Kidney tubule cell (primary cell): ENCODE results near the gene SPDYE8.
"Not testable (repeated sequence)": the region's sequence is repeated elsewhere in the genome, so short reads cannot be mapped to it uniquely, and the experiment has no call there.

Experiments used
- DNase-seq: peaks from one replicate; pipeline ENCODE4 v3.0.0-alpha.2; 2018; ENCODE audit warnings: low spot score

SPDYE8 gene, protein sequence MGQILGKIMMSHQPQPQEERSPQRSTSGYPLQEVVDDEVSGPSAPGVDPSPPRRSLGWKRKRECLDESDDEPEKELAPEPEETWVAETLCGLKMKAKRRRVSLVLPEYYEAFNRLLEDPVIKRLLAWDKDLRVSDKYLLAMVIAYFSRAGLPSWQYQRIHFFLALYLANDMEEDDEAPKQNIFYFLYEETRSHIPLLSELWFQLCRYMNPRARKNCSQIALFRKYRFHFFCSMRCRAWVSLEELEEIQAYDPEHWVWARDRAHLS

DNA sequence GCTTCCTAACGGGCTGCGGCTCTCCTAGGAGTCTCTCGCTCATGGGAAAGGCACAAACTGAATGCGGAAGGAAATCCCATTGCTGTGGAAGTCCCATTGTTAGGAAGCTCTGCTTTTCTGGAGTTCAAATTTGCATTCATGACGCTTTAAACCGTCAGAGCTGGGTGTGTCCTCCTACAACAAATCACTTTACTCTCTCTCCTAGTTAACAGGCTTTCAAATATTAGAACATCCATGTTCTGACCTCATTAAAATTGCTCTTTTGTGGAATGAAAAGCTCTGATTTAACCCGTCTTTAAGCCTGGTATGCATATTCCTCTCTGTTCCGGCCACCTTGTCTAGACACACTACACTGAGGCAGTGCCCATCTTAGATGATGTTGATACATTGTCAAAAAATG, at the start of gene SPDYE8:
SPDYE8 (minus strand) TSS at position 101 of the 400 bp plus-strand sequence. CDS start 1,800 bp downstream, outside the sequence.
- not testable (repeated sequence) for DNase-seq

GRCh38 chr7:73057811-73058210, 28.2 kb upstream of the SPDYE8 start, which contains the start of gene SPDYE11:
TSS of gene SPDYE11 (minus strand) at chr7:73057911. CDS start at chr7:73056111, 1,800 bp downstream.
- not testable (repeated sequence) for DNase-seq

- DNase-seq, result not testable (repeated sequence)
Observed at GRCh38 chr7:73006491-73006890, 23.1 kb downstream of the SPDYE8 start.

DNA sequence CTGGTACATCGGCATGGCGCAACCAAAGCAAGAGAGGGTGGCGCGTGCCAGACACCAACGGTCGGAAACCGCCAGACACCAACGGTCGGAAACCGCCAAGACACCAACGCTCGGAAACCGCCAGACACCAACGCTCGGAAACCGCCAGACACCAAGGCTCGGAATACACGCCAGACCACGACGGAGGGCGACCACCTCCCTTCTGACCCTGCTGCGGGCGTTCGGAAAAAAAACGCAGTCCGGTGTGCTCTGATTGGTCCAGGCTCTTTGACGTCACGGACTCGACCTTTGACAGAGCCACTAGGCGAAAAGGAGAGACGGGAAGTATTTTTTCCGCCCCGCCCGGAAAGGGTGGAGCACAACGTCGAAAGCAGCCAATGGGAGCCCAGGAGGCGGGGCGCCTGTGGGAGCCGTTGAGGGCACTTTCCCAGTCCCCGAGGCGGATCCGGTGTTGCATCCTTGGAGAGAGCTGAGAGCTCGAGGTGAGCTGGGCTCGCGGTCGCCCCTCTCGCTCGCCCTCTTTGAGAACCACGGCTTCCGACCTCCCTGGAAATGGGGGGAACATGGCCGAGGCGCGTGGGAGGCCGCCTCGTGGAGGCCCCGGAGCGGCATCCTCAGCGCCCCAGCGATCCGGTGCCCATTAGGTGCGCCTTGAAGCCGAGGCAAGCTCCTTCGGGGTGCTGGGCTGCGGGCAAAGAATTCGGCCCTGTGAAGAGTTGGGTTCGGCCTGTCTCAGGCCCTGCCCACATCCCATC, 23.7 kb downstream of the SPDYE8 start:
- not testable (repeated sequence) for DNase-seq

GRCh38 chr7:73005356-73005692, 24.2 kb downstream of the SPDYE8 start:
- not testable (repeated sequence) for DNase-seq

GRCh38 chr7:72997887-72998468, 31.6 kb downstream of the SPDYE8 start:
- DNase-seq, result not testable (repeated sequence)

DNA sequence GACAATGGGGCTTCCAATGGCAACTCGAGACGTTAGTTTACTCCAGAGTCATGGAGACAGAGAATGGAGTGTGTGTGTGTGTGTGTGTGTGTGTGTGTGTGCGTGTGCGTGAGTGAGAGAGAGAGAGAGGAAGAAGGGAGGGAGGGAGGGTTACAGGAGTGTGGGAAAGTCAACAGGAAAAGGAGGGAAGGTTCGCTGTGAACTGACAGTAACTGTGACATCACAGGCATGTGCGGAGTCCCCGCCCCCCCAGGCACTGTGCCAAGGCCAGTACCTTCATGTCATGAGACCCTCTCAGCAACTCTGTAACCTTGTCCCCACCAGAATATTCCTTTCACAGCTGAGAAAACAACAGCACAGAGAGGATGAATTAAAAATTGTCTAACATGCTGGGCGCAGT, 32.1 kb downstream of the SPDYE8 start:
- not testable (repeated sequence) for DNase-seq

DNA sequence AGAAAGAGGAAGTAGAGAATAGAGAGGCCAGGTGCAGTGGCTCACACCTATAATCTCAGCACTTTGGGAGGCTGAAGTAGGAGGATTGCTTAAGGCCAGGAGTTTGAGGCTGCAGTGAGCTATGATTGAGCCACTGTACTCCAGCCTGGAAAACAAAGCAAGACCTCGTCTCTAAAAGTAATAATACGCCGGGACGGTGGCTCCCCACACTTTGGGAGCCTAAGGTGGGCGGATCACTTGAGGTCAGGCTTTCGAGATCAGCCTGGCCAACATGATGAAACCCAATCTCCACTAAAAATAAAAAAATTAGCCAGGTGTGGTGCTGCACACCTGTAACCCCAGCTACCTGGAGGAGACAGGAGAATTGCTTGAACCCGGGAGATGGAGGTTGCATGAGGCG, 34.1 kb downstream of the SPDYE8 start:
- not testable (repeated sequence) for DNase-seq

DNA sequence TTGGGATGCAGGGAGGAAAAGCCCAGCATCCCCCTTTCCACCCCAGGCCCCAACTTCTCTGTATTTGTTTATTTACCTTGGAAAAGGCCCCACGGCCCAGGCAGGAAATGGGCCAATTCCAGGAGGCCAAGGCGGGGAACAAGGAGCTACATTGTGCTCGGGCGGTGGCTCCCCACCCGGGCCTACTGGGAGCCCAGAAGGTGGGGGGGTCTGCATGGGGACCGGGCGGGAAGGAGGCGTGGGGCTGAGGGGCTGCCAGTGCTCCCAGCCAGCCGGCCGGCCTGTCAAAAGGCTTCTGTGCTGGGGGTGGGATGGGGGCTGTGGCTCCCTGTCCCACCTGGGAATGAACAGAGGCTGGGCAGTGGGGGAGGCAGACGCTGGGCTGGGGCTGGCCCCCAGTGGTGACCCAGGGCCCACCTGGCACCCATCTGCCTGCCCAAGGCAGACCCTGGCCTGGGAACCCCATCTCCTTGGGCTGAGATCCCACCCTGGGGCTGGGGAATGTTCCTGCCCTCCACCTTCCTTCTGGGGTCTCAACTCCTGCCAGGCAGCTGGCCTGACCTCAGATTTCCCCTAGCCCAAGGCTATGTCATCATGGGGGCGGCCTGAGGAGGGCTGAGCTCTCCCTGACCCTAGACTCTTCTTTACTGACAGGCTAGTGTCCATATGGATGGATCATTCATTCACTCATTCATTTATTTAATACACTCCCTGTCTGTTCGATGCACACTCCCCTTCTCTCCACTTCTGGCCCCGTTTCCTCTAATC, 39.2 kb downstream of the SPDYE8 start:
- not testable (repeated sequence) for DNase-seq

GRCh38 chr7:72982084-72982483, 47.5 kb downstream of the SPDYE8 start:
- not testable (repeated sequence) for DNase-seq

- not testable (repeated sequence) for DNase-seq
Observed at GRCh38 chr7:72980382-72980781, 49.2 kb downstream of the SPDYE8 start.

GRCh38 chr7:72976434-72976833, 53.1 kb downstream of the SPDYE8 start:
- DNase-seq, result not testable (repeated sequence)

DNA sequence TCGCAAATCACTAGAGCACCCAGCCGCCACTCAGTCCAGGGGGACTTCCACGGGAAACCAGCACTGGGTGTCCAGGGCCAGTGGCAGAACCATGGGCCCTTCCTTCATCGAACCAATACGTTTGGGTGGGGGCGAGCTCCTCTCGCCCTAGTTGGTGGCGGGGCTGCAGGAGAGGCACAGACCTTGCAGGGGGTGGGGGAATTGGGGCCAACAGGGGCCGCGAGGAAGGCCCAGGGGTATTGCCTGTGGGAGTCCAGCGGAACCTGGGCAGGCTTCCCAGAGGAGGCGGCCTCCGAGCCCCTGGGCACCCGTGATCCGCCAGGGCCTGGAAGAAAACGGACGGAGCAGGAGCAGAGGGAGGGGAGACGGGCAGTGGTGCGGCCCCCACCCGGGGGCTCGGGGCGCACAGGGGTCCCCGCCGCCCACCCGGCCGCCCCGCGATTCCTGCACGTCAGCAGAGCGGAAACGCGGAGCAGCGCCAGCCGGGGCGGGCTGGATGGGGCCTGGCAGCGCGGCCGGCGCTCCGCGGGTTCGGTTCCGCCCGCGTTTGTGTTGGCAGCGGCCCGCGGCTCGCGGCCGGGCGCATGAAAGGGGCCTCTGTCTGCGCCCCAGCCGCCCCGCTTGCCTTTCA, 53.8 kb downstream of the SPDYE8 start:
- DNase-seq, result not testable (repeated sequence)

- not testable (repeated sequence) for DNase-seq
Observed at GRCh38 chr7:72974781-72975180, 54.8 kb downstream of the SPDYE8 start.

DNA sequence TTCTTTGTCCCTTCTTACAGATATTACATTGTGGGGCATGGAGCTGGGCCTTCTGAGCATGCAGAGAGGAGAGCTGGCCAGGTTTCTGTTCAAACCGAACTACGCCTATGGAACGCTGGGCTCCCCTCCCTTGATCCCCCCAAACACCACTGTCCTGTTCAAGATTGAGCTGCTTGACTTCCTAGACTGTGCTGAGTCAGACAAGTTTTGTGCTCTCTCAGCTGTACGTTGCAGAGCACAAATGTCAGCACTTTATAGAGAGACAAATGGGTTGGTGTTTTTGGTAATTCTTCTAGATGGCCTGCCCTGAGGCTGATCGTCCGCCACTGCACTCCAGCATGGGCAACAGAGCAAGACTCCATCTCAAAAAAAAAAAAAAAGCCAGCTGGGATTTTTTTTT, 58.1 kb downstream of the SPDYE8 start:
- not testable (repeated sequence) for DNase-seq
